CD4-positive, alpha-beta T cell treated with Interleukin-12 subunit alpha and Interleukin-12 subunit beta, for 1 hour (primary cell): ENCODE data around the gene CRISP2.

Experiments used
- DNase-seq: peaks from one replicate; pipeline ENCODE4 v3.0.0-alpha.2; 2020

The CRISP2 gene

GRCh38 chr6:49653942-49654341, 59.4 kb downstream of the CRISP2 start:
- DNase-seq, result no peak

GRCh38 chr6:49653438-49653837, 59.9 kb downstream of the CRISP2 start:
- DNase-seq, result no peak

- no peak for DNase-seq
Measured at GRCh38 chr6:49651239-49651638, 62.1 kb downstream of the CRISP2 start.

GRCh38 chr6:49649988-49650387, 63.4 kb downstream of the CRISP2 start:
- DNase-seq, result no peak

GRCh38 chr6:49648036-49648435, 65.3 kb downstream of the CRISP2 start:
- DNase-seq, result no peak

GRCh38 chr6:49647476-49647875, 65.9 kb downstream of the CRISP2 start:
- DNase-seq, result no peak

- DNase-seq, result no peak
Measured at GRCh38 chr6:49646942-49647341, 66.4 kb downstream of the CRISP2 start.

- no peak for DNase-seq
Measured at GRCh38 chr6:49646130-49646824, 67.1 kb downstream of the CRISP2 start.

GRCh38 chr6:49645139-49645538, 68.2 kb downstream of the CRISP2 start:
- DNase-seq, result no peak
